HT-29 (cell line): ENCODE measurements around the gene UBAP1L. TPM values are rescaled to one million over a fixed set of nuclear protein-coding genes. Genes with fewer than 3 reads are reported as not detected.
A peak's percentile ranks its signal among the peaks of the same experiment; 100 is the strongest.
"Not testable (repeated sequence)": the region's sequence is repeated elsewhere in the genome, so short reads cannot be mapped to it uniquely, and the experiment has no call there.

Source experiments
- DNase-seq: peaks from one replicate; pipeline ENCODE4 v3.0.0-alpha.2; 2015; ENCODE audit warnings: low spot score
- total RNA-seq: library from RNA; depleted of rRNA; stranded (reverse); fragments of >200 nt; shearing (Covaris generic); gene quantifications from 2 replicates; pipeline ENCODE4 v1.2.3, GENCODE V29; 2014

Gene UBAP1L
- total RNA-seq, 1 experiment from 2014 or later, result 0.74 TPM

DNA sequence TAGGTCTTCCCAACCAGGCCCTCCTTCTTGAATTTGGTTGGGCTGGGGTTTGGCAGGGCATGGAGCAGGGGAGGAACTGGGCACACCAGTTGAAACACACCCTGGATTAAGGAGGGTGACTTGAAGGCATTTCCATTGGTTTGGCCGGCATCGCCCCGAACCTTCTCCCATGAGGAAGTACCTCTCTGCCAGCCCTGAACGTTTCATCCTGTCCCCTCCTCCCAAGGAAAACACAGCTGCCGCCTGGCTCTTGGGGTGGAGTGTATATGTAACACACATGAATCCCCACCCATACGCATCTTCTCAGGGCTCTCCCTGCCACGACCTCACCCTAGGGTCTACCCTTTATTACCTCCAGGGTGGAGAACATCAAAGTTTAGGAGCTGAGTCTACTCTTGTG lies 14.6 kb downstream of the UBAP1L start:
- DNase-seq, result peak; percentile 60

DNA sequence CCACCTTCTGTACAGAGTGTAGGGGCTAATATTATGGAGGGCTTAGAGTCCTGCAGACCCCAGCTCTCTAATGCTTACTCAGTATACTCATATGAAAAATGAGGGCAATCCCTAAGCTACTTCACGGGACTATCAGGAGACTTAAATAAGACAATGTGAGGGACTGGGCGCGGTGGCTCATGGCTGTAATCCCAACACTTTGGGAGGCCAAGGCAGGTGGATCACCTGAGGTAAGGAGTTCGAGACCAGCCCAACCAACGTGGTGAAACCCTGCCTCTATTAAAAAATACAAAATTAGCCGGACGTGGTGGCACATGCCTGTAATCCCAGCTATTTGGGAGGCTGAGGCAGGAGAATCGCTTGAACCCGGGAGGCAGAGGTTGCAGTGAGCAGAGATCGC lies 15.2 kb downstream of the UBAP1L start:
- DNase-seq, result not testable (repeated sequence)

DNA sequence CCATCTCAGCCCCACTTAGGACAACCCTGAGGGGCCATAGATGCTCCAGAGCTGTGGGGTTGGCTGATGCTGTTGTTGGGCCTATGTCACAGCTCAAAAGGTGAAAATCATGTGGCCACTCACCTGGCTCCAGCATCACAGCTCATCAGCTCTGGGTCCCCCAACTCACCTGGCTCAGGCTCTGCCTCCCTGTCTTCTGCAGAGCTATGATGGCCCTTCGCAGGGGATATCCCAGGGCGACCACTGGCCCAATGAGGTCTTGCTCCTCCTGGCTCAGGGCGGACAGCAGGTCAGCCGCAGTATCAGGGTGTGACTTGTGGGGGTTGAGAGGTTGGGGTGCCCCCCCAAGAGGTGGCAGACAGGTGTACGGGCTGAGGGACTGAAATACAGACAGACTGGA lies 15.7 kb downstream of the UBAP1L start:
- no peak for DNase-seq

DNA sequence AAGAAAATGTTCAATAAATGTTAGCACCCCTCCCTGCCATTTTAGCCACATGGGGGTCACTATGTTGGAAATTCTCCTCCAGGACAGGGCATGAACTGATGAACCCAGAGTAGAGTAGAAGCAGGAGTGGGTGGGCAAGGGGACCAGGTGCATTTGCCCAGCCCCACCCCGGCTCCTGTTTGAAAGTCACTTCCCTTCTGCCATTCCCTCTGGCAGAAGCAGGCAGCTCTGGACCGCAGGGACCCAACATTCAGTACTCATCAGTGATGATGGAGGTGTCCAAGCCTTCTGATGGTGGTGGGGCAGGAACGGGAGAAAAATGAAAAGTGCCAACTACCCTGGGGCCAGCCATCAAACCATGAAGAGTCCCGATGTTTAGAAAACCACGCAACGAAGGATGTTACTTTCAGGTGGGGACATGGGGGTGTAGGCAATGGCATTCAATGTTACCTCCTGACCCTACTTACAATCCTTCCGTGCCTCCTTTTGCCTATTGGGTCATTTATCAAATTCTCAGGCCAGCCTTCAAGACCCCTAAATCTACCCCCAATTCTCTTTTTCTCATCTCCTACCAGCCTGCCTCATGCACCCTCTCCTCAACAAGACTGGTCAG lies 17.2 kb downstream of the UBAP1L start:
- DNase-seq, result no peak

DNA sequence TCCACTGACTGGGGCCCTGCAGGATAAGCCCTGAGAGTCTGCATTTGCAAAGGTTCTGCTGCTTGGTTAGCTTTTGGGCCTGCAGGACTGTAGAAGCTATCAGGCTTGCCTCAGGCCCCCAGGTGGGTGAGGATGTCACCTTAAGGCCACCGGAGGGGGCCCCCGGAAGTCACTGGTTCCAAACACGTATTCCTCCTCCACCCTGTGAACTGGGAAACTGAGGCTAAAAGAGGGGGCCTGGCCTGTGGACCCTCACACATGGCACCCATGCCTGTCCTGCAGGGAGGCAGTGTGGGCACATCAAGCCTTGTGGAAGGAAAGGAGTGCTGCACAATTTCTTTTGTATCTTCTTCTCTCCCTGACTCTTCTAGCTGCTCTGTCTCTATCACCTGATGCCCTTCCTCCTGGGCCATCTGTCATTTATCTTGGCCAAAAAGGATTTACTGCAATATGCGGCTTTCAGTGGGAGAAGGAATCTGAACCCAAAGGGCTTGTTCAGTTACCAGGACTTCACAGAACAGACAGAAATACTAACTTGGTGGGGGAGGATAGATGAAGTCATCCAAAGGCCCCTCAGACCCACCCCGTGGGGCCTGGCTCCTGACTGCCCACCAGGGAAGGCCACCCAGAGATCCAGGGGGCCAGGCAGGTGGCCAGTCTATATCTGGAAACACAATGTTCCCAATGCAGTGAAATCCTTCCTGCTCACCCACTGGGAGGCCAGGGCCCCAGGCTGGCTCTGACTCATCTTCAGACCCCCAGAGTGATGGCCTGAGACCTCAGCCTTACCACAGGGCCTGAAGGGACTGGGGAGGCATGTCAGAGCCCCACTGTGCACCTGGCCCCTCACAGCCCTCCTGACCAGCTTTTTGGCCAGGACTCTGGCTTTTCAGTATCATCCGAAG lies 18.3 kb downstream of the UBAP1L start:
- DNase-seq, result no peak

DNA sequence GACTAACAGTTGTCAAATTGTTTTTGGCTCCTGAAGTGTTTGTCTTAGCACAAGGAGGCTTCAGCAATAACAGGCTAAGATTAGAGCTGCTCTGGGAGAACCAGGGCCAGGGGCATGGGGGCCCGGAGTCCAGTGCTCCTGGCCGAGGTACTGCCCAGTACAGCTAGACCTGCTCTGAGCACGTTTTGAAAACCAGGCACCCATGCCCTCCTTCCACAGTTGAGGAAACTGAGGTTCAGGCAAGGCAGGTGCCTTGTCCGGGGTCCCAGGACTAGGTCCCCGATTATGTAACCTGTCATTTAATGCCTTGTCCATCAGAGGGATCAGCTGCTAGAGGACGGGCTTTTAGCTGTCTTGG lies 19.3 kb downstream of the UBAP1L start:
- no peak for DNase-seq

DNA sequence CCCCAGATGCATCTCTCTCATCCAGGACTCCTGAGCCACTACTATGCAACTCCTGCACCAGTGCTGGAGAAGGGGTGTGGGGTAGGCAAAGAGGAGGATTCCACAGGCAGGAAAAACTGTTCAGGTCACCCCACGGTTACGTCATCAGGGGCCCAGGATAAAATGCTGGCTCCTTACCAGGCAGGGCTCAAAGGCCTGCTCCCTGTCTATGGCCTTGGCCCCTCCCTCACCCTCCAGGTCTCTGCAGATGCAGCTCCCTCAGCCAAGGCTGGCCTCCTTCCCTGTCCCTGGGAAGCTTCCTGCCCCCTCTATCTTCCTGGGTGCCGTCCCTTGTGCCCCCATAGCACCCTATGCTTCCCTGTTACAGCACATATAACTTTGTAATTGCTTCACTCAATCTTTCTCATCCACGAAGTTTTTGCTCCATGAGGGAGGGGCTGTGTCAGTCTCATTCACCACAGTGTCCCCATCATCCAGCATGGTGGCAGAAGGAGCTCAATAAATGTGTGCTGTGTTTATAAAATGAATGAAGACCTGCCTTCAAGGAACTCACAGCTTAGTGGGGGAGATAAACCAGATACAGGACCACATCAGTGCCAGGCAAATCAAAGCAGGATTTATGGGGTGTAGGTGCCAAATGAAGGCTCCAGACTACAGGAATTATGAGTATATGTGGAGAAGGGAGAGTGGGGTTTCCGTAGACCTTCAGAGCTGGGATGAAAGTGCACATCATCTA lies 19.8 kb downstream of the UBAP1L start:
- DNase-seq, result no peak

DNA sequence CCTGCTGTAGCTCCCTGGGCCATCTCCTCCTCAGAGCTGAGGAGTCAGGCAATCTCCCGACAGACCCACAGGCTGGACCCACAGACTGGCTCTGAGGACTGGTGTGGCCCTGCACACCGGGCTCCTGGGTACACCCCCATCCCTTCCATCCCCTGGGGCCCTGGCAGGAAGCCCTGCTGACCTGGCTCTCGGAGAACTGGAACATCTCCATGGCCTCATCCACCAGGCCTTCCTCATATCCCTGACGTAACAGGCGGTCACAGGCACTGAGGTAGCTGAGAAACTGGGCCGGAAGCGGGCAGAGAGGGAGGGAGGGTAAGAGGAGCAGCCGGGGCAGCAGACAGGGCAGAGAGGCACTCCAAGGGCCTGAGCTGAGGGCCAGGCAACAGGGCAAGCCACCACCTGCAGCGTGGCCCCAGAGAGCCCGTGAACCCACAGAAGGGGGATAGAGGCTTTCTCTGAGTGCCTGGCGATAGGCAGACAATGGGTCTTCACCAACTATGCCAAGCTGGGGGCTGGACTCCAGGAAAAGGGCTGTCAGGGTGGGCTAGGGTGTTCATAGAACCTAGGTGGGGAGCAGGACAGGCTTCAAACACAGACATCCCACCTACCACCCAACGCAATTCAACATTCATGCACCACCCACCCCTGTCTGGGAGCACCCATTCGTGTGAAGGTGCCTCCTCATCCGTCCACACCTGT lies 20.6 kb downstream of the UBAP1L start:
- DNase-seq, result no peak

- DNase-seq, result not testable (repeated sequence)
Observed at GRCh38 chr15:65093793-65094170, 21.2 kb downstream of the UBAP1L start.

- no peak for DNase-seq
Observed at GRCh38 chr15:65092911-65093792, 21.8 kb downstream of the UBAP1L start.

GRCh38 chr15:65091946-65092770 lies 22.8 kb downstream of the UBAP1L start:
- DNase-seq, result no peak

DNA sequence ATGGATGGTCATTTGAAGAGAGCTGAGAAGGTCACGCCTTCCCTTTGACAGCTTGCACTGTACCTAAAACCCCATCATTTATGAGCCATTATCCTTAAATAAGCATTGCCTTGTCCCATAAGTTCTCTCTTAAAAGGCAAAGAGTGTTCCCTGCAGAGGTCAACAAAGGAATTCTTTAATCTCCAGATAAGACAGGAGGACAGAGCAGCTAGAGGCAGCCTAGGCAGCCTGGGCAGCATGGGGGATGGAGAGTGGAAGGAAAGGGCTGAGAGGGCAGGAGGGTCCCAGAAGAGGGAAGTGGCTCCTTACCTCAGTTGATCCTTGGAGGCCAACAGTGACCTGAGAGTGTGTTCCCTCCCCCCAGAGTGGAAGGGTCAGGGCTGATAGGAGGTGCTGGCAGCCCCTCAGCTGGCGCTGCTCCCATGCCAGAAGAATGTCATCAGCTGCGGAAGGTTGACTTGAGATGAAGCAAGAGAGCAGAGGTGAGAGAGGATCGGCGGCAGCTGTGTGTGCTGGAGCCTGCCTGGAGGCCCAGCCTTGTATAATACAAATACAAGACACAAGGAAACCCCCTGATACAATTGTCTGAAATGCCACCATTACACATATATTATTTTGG lies 25.7 kb downstream of the UBAP1L start:
- DNase-seq, result no peak

DNA sequence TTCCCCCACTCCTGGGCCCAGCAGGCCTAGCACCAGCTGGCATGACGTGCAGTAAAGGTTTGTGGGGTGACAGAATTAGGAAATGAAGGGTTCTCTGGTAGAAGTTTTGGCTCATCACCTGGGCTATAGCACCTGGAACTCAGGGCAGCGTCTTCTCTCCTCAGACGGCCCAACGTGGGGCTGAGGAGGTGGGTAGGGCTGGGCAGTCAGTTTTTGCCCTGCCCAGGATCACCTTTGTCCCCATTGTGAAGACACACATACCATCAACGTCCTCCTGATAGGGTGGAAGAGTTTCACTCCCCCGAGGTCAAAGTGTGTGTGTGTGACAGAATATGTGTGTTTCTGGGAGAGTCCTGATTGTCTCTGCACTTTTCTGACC lies 26.4 kb downstream of the UBAP1L start:
- peak; percentile 49 for DNase-seq

DNA sequence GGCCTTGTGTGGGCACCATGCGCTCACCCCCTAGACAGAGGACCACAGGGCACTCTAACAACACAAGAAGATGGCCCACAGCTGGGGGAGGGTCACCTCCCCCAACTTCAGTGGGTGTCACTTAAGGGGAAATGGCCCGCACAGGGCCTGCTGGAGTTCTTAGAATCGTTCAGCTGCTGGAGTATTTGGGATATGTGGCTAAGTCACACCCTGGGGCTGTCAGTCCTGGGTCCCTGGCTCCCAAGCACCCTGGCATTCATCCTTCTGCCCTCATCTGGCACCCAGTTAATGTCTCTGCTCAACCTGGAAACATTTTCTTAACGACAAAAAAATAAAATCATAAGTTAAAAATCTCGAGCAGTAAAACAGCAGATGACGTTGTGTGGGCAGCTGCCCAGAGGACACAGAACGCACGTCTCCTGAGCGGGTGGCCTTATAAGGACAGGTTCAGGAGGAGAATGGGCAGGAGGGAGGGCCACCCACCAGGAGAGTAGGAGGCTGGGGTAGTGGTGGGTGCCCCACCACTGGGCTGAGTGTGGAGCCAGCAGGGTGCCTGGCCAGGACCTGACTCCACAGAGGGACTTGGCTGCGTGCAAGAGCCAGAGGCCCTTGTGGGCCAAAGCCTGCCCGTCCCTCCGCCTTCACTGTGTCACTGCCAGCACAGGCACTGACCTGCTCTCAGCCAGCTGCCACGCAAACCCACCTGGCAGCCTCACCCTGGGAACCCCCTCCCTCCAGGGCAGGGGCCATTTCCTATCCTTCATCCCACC lies 26.9 kb downstream of the UBAP1L start:
- no peak for DNase-seq

- DNase-seq, result no peak
Observed at GRCh38 chr15:65087411-65087810, 27.6 kb downstream of the UBAP1L start.

GRCh38 chr15:65086680-65087111 lies 28.3 kb downstream of the UBAP1L start:
- peak; percentile 35 for DNase-seq

DNA sequence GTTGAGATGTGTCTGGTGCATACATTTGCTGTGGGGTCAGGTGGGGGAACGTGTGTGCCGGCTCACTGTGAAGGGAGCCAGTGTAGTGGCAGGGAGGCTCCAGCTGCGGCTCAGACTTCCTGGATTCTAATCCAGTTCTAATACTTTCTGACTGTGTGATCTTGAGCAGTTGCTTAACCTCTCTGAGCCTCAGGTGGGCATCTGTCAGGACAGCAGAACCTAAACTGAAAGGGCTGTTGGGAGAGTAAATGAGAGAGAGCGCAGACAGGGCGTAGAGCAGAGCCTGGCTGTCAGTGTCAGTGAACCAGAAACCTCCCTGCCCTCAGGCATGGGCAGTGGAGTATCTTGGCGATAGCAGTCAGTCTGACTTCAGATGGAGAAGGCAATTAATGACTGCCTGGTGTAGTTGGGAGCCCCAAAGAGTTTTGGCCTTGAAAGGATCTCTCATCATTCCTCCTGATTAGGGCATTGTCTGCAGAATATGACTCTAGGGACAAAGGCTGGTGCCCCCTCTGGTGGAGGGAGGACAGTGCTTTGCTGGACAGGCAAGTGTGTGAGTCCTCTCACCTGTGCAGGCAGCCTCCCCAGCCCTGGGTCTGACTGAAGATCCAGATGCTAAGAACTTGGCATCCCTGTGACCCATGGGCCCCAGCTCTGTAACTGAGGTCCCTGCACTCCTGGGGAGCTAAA lies 28.9 kb downstream of the UBAP1L start:
- DNase-seq, result peak; percentile 81

DNA sequence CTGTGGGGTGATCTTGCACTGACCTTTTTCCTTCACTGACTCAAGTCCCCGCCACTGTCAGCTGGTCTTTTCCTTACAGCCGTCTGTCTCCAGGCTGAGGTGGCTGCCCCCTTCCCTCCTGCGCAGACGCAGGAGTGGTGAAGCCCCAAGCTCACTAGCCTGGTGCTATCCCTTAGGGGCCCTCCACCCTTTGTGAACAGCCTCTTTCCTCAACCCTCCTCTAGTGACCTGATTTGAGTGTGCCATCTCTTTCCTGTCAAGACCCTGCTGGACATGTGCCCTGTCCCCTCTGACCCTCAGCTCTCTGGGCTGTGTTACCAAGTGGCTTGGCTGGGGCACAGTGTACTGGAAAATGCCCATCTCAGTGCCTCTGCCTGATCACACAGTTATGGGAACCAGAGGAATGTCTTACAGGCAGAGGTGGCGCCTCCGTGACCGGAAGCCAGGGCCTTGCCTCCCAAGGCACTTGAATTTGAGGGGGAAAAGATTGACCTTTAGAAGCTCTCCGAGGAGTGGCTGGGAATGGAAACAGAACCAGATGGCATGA lies 29.7 kb downstream of the UBAP1L start:
- DNase-seq, result no peak
